Right lobe of liver (tissue), 4 donors: Measurements from ENCODE around the gene HOXB5.

Source experiments
- CTCF ChIP-seq, 4 donors: fragments of 200-600 bp in 3 of 4; fragments of 450-650 bp in 1 of 4; IDR thresholded peaks; one replicate each; pipeline versions ENCODE4 v1.5.1 to v1.8.0; 2016 to 2022; ENCODE audit warnings: antibody characterized with exemption in 4 of 4, mild to moderate bottlenecking in 2 of 4
- POLR2A ChIP-seq: fragments of 450-650 bp; IDR thresholded peaks from one replicate; pipeline ENCODE4 v1.6.1; 2017; ENCODE audit warnings: antibody characterized with exemption, mild to moderate bottlenecking
- donor health status: DM: no; HTN: no; CAD: no.
- donor health status: DM: no; HTN: no; CAD: no.
- donor health status: DM: no; HTN: yes; CAD: no.

DNA sequence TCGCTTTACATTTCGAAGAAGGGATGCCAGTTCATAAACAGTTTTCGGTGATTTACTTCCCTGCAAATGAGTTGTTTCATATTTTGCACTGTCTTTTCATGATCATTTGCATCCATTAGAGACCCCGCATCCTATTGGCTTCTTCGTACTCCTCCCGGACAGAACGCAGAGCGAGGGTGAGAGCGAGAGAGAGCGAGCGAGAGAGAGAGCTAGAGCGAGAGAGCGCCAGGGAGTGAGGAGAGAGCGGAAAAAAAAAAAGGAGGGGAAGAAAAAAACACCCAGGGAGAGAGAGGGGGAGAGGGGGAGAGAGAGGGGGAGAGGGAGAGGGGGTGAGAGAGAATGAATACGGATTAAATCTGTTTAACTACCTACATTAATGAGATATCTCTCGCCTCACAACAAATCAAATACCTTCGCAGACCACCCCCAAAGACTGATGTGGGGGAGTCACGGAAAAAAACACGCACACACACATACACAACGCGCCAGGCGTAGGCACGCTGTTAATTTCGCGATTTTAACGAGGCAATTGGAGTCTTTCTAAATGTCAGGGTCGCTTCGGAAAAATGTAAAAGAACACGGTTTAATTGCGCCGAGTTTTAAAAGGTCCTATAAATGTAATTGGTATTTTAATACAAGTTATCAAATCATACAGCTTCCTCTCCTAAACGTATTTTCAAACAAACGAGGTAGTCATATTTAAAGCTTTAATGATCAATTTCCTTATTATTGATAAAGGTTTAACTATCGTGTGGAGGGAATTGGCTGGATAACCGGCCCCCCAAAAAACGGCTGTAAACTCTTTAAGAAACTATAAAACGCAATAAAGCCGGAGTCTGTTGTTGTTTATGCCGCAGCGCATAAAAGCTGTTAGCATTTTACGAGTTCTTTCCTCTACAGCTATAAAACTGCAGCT is 21.7 kb upstream of the HOXB5 start, which contains the start of gene HOXB8:
- no peak for TF ChIP-seq CTCF (IDR thresholded peaks at IDR 0.05)
- TF ChIP-seq POLR2A: no peak
